Activated CD4-positive, alpha-beta T cell treated with anti-CD3 and anti-CD28 coated beads for 24 hours (primary cell): Measurements from ENCODE around the gene ITGB2.
"Not testable (repeated sequence)": the region's sequence is repeated elsewhere in the genome, so short reads cannot be mapped to it uniquely, and the experiment has no call there.

Experiments
- DNase-seq, 2 donors: peaks; one replicate each; pipeline ENCODE4 v3.0.0-alpha.2; 2020; ENCODE audit warnings: low read depth in 2 of 2

ITGB2 gene

GRCh38 chr21:44926331-44927101 lies 5.8 kb upstream of the ITGB2 start:
- no peak for DNase-seq

GRCh38 chr21:44925378-44925755 lies 4.7 kb upstream of the ITGB2 start:
- DNase-seq = no peak

GRCh38 chr21:44924606-44925377 lies 4.1 kb upstream of the ITGB2 start:
- DNase-seq = no peak

GRCh38 chr21:44923480-44924084 lies 2.9 kb upstream of the ITGB2 start:
- DNase-seq = no peak

GRCh38 chr21:44921928-44922327 lies 1.2 kb upstream of the ITGB2 start:
- DNase-seq = no peak

DNA sequence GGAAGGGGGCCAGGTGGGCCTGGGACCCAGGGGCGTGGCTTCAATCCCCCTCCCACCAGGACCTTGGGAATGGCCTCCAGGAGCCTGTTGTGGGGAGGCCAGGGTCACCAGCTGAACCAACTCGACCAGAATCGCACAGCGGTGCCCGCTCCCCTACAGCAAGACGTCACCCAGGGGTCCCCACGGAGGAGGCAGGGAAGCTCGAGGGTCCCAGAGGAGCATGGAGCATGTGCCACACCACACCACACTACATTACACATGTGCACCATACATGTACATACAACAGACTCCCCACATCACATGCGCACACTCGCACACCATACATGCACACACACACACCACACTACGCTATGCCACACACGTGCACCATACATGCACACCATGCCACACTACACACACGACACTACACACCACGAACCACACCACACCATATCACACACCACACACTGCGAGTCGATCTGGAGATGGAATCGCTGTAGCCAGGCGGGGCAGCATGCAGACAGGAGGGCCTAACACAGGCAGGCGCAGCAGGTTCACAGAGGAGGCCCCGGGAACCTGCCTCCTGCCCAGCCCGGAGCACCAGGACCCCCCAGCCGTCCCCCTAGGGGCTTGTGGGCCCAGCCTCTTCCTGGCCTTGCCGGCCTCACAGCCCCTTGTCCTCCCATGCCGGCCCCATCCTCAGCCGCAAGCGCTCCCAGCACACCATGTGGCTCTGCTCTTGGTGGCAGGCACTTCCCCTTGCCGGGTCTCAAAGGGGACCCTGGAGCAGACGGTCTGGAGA lies 596 bp downstream of the ITGB2 start:
- DNase-seq = no peak

GRCh38 chr21:44919111-44919912 lies 1.4 kb downstream of the ITGB2 start:
- DNase-seq = no peak

DNA sequence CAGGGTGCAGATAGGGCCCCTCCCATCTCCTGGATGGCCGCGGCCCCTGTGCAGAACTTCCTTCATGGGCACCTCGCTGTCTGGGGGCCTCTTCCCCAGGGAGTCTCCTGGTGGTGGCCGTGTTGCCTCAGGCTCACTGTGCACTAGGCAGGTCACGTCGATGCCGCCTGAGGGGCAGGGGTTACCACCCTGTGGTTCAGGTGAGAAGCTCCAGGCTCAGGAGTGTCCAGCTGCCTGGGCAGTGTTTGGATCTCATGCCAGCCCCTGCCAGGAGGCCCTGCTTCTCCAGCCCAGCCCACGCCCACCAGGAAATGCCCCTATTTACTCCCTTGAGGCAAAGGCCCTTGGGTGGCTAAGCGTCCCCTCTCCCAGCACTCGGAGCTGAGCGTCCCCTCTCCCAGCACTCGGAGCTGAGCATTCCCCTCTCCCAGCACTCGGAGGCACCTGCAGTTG lies 2.1 kb downstream of the ITGB2 start:
- no peak for DNase-seq

GRCh38 chr21:44918107-44918470 lies 2.6 kb downstream of the ITGB2 start:
- DNase-seq = no peak

DNA sequence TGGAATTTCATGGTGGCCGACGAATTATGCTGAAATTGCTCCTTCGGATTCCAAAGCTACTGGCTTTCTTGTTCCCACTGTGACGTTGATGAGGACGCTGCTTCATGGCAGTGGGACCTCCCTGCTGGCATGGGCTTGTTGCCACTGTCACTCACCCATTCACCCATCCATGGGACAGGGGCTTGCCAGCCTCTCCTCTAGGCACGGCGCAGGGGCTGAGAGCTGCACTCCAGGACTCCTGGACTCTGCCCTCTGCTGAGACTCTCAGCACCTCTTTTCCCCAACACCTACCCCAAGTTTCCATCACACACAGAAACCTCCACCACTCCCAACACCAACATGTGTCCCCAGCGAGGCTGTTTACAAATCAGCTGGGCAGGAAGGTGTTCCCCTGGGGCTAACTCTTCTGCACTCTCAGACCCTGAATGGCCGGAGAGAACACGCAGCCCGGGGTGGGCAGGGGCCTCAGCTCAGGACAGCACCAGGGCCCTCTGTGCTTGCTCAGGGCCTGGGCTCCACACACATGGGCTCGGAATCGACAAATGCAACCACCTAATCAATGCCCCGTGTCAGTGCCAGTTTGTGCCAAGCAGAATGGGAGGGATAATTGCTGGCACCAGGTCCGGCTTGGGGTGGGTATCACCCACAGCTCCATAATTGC lies 3.1 kb downstream of the ITGB2 start:
- no peak for DNase-seq

DNA sequence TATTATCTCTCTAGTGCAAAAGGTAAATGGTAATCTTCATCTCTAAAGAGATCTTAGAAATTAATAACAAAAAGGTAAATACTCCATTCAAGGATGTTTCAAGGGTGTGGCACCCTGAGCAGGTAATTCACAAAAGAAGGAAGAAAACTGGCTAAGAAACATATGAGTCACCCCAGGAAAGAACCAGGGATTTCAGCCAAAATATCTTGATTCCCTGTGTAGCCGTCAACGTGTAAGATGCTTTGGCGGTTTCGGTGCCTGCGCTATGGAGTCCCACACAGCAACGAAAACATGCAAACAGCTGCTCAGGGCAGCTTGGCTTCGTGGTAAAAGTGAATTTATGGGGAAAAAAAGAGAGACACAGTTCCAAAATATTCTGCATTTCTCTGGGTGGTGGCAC lies 3.7 kb downstream of the ITGB2 start:
- no peak for DNase-seq

- no peak for DNase-seq
Observed at GRCh38 chr21:44914176-44914874, 6.4 kb downstream of the ITGB2 start.

GRCh38 chr21:44913425-44914175 lies 7.1 kb downstream of the ITGB2 start:
- DNase-seq = no peak

- DNase-seq = not testable (repeated sequence)
Observed at GRCh38 chr21:44912506-44913412, 7.9 kb downstream of the ITGB2 start.

DNA sequence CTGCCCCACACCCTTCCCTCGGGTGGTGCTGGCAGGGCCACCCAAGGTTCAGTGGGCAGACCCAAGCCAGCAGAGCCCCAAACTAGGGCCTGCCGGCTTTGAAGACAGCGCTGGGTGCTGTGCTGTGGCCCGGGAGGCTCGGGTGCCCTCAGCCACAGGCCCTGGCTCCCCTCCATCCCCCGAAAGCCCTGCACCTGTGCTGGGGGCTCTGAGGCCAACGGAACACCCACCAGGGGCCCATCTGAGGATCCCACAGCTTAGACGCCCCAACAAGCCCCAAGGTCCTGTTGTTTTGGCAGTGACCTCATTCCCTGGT lies 8.6 kb downstream of the ITGB2 start:
- DNase-seq = no peak

GRCh38 chr21:44911384-44912157 lies 9.1 kb downstream of the ITGB2 start:
- DNase-seq = no peak

- DNase-seq = no peak
Observed at GRCh38 chr21:44911068-44911383, 9.7 kb downstream of the ITGB2 start.
